Psoas muscle (tissue), 8 donors: ENCODE results near the gene CELF2. TPM values are rescaled to one million over a fixed set of nuclear protein-coding genes. Genes with fewer than 3 reads are reported as not detected.

ENCODE experiments used
- ATAC-seq, 4 donors: fragments of 200-7000 bp; cut with Tn5 transposase; one replicate each; pipeline ENCODE4 v1.9.1; 2020; ENCODE audit warnings: moderate library complexity in 3 of 4, mild to moderate bottlenecking in 2 of 4
- DNase-seq, 2 donors: peaks; one replicate each; pipeline ENCODE4 v3.0.0-alpha.2; 2020
- H3K27ac ChIP-seq: fragments of 200-600 bp; one replicate; pipeline ENCODE4 v1.8.0; 2022
- H3K27me3 ChIP-seq, 3 donors: fragments of 200-600 bp in 1 of 3; one replicate each; pipeline versions ENCODE4 v1.6.1 to v1.8.0; 2013 to 2022; ENCODE audit warnings: low read length in 2 of 3, mild to moderate bottlenecking in 2 of 3, moderate library complexity in 1 of 3; ENCODE audit not compliant: insufficient read depth in 3 of 3
- H3K36me3 ChIP-seq, 2 donors: fragments of 200-600 bp in 1 of 2; one replicate each; pipeline versions ENCODE4 v1.6.1 to v1.8.0; 2013 to 2022; ENCODE audit warnings: low read depth in 1 of 2, mild to moderate bottlenecking in 1 of 2, moderate library complexity in 1 of 2; ENCODE audit not compliant: insufficient read depth in 1 of 2
- H3K4me1 ChIP-seq: fragments of 200-600 bp; one replicate; pipeline ENCODE4 v1.8.0; 2022
- H3K4me3 ChIP-seq: fragments of 200-600 bp; one replicate; pipeline ENCODE4 v1.8.0; 2022; ENCODE audit warnings: mild to moderate bottlenecking
- H3K9me3 ChIP-seq: fragments of 200-600 bp; one replicate; pipeline ENCODE4 v1.8.0; 2022
- WGBS, 3 donors: extraction: QIAGEN DNeasy Blood & Tissue Kit; methylation state at CpG; one replicate each; pipeline versions ENCODE4 v1.1.6 to v1.1.7; 2013; 5-methylcytosine and 5-hydroxymethylcytosine counted together
- intact Hi-C, 2 donors: fragments of 100-400 bp; cut with DNase I; formaldehyde crosslinking; loops; one replicate each; pipeline versions ENCODE4 v1.11.0 to v1.14.2; 2022
- polyA plus RNA-seq, 3 donors: library from polyadenylated mRNA; stranded (reverse); fragments of 200-250 nt; gene quantifications; one replicate each; pipeline ENCODE4 v1.2.3, GENCODE V29; 2013
- total RNA-seq, 4 donors: library from RNA; stranded (reverse); fragmentation: NEBNext Ultra II Directional in 2 of 4; extraction: Animal tissue kit (Norgen Biotek cat#: 25700) in 2 of 4; gene quantifications; one replicate each; pipeline versions ENCODE4 v1.2.1 to v1.2.4, GENCODE V29; 2021 to 2023
- TF ChIP-seq, protein P1 (sequence below): fragments of 200-600 bp; IDR thresholded peaks from one replicate; pipeline ENCODE4 v1.8.0; 2022; ENCODE audit warnings: antibody characterized with exemption
- donor health status: healthy with polysubstance abuse.
- donor health status: DM: no; HTN: no; CAD: no; lungs with moderate emphysema.
- donor health status: Bipolar disorder and iron deficiency.
- donor health status: healthy.
- donor health status: DM: yes; HTN: yes; CAD: no.
- donor health status: DM: no; HTN: no; CAD: no.
- donor health status: DM: no; HTN: no; CAD: no.
- donor health status: DM: yes; HTN: yes; CAD: no.

CELF2 gene
- total and polyA plus RNA-seq, 7 donors: 9.8 to 47.8 (median 29.0) TPM

DNA sequence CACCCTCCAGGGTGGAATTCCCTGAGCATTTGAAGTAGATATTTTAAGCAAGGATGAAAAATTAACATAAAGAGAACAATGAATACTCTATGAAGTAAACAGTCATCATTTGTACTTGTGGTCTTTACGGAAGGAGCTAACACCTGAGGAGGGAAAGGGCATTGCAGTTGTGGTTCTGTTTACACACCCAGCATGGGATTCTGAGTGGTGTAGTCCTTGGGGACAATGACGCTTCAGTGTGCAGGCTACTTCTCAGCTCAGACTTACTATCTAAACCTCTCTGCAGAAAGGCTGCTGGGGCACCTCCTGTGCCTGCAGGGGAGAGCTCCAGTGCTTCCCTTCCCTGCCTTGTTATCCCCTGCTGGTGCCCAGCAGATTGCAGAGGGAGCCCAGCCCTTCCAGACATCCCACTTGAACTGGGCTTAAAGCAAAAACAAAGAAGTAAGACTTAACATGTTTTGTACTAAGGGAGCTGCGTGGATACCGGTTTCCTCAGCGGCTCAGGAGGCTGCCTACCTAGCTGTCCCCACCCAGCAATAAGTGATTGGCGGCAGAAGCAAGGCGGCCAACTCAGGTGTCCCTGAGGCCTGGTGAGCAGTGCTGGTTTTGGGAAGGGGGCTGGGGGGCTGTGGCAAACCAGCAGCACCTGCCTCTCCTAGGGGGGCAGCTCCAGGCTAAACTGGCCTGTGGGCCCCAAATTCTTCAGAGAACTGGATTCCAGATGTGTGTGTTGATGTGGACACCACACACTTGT lies 89.1 kb downstream of the CELF2 start:
- no peaks in the 10 kb centered on the region for H3K27me3 ChIP-seq
- 94 to 98% (median 96%) methylated on average over 7 of the region's 7 CpGs for WGBS, 3 donors

DNA sequence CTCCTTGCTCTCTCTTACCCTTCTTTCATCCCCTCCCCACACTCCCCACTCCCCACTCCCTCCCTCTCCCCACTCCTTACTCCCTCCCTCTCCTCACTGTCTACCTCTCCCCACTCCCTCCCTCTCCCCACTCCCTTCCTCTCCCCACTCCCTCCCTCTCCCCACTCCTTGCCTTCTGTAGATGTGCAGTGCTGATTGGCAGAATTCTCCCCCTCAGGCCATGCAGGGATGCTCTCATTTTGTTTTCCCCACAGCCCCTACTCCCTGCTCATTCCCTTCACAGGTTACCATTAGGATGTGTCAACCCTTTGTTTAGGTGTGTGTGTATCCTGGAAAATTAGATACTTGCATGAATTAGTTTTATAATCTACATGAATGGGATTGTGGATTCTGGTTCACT lies 90.3 kb downstream of the CELF2 start:
- Histone ChIP-seq H3K9me3 (no peaks in the 10 kb centered on the region), H3K27ac (no peak overlapping the region), H3K4me3 (no peak overlapping the region), H3K4me1 (peaks cover 9% of the 10 kb centered on the region), H3K27me3 (no peaks in the 10 kb centered on the region), H3K36me3 (no peaks in the 10 kb centered on the region)
- no peak for DNase-seq
- ATAC-seq: no peak
- intact Hi-C loops: no loop called here
- TF ChIP-seq, protein P1, sequence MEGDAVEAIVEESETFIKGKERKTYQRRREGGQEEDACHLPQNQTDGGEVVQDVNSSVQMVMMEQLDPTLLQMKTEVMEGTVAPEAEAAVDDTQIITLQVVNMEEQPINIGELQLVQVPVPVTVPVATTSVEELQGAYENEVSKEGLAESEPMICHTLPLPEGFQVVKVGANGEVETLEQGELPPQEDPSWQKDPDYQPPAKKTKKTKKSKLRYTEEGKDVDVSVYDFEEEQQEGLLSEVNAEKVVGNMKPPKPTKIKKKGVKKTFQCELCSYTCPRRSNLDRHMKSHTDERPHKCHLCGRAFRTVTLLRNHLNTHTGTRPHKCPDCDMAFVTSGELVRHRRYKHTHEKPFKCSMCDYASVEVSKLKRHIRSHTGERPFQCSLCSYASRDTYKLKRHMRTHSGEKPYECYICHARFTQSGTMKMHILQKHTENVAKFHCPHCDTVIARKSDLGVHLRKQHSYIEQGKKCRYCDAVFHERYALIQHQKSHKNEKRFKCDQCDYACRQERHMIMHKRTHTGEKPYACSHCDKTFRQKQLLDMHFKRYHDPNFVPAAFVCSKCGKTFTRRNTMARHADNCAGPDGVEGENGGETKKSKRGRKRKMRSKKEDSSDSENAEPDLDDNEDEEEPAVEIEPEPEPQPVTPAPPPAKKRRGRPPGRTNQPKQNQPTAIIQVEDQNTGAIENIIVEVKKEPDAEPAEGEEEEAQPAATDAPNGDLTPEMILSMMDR: no peak

More for the DNA sequence above, 89.1 kb downstream of the CELF2 start:
- DNase-seq (no peak), ATAC-seq (no peak)
- intact Hi-C loops: no loop called here
- TF ChIP-seq, protein P1: no peak
- Histone ChIP-seq H3K4me3 (no peak overlapping the region), H3K27ac (no peak overlapping the region), H3K9me3 (no peaks in the 10 kb centered on the region), H3K36me3 (no peaks in the 10 kb centered on the region), H3K4me1 (peaks cover 6% of the 10 kb centered on the region)

DNA sequence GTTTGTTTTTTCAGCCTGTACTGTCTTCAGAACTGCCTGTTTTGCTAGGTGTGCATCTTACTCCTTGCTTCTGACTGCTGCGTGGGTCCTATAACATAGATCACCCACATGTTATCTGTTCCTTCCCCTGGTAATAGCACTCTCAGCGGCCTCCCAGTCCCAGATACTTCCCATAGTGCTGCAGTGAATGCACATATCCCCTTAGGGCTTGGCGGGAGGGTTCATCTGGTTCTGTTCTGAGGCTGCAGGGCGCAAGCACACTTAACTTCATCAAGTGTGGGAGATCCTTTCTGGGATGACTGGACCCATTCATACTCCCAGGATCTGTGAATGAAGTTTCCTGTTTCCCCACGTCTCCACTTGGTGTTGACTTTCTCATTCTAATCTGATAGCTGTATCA lies 90.7 kb downstream of the CELF2 start:
- no peak overlapping the region for H3K4me3 ChIP-seq
- no peak overlapping the region for H3K27ac ChIP-seq
- TF ChIP-seq, protein P1: no peak
- no peaks in the 10 kb centered on the region for H3K36me3 ChIP-seq
- 90 to 93% (median 90%) methylated on average over 5 of the region's 5 CpGs for WGBS, 3 donors
- H3K27me3 ChIP-seq: no peaks in the 10 kb centered on the region
- DNase-seq: no peak
- ATAC-seq: no peak
- no peaks in the 10 kb centered on the region for H3K9me3 ChIP-seq
- intact Hi-C loops: no loop called here
- peaks cover 13% of the 10 kb centered on the region for H3K4me1 ChIP-seq

DNA sequence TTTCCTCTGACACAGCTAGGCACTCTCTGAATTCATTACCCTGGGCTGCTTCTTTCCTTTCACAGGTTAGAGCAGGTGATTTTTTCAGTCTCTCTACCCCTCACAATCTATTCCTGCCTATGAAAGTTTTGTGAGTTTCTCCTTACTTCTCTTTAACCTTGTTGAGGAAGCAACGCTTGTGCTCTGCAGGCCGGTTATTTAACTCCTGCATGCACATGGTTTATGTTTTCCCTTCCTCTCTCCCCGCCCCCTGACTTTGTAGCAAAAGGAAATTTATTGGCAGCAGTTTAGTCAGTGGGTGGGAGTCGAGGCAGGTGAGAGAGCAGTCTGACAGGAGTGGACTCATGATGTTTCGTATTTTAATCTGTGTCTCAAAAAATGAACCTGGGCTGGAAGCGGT lies 91.9 kb downstream of the CELF2 start:
- no peak for ATAC-seq
- 90 to 95% (median 92%) methylated on average over 6 of the region's 6 CpGs for WGBS, 3 donors
- TF ChIP-seq, protein P1: no peak
- intact Hi-C loops: no loop called here
- DNase-seq: no peak
- Histone ChIP-seq H3K4me1 (peaks cover 13% of the 10 kb centered on the region), H3K27ac (no peak overlapping the region), H3K4me3 (no peak overlapping the region), H3K27me3 (no peaks in the 10 kb centered on the region), H3K9me3 (no peaks in the 10 kb centered on the region), H3K36me3 (no peaks in the 10 kb centered on the region)

DNA sequence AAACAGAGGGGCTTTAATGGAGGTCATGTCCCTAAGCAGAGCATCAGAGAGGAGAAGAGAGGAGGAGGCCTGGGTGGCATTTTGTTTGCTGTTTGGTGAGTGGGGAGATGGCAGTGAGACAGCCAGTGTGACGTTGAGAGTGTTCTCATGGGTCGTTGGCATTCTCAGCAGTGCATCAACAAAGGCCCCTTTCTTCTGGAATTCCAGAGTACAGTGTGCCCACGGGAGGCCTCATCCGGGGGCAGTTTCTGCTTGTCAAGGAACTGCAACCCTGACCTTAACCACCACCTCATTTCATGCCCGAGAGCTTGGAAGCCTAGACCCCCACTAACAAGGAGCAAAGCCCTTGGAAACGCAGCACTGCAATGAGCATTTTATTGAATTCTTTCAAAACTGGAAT lies 92.9 kb downstream of the CELF2 start:
- Histone ChIP-seq H3K36me3 (no peaks in the 10 kb centered on the region), H3K4me1 (peaks cover 20% of the 10 kb centered on the region), H3K27ac (no peak overlapping the region), H3K27me3 (no peaks in the 10 kb centered on the region), H3K4me3 (no peak overlapping the region), H3K9me3 (no peaks in the 10 kb centered on the region)
- ATAC-seq (no peak), DNase-seq (no peak)
- TF ChIP-seq, protein P1: no peak
- WGBS, 3 donors: 57 to 64% (median 64%) methylated on average over 6 of the region's 6 CpGs
- intact Hi-C loops: no loop called here
